AG04450 (cell line): ENCODE measurements around the gene NPAS1. TPM values are rescaled to one million over a fixed set of nuclear protein-coding genes. Genes with fewer than 3 reads are reported as not detected.
"Not testable (repeated sequence)": the region's sequence is repeated elsewhere in the genome, so short reads cannot be mapped to it uniquely, and the experiment has no call there.

Source experiments
- CTCF ChIA-PET: fragments of 300-600, 350-600 bp; formaldehyde crosslinking; extraction: SDS; loops from one replicate; lab custom pipeline; 2022; ENCODE audit warnings: antibody characterized with exemption, inconsistent platforms; lab: Charles Lee
- POLR2A ChIA-PET: fragments of 350-600 bp; formaldehyde crosslinking; extraction: SDS; loops from one replicate; lab custom pipeline; 2021; ENCODE audit warnings: antibody characterized with exemption, inconsistent platforms; lab: Yijun Ruan, JAX
- DNase-seq: peaks from one replicate; pipeline ENCODE4 v3.0.0-alpha.2; 2011; ENCODE audit warnings: low read depth, low spot score
- H3K27ac ChIP-seq: one replicate; pipeline ENCODE4 v1.5.1; 2012; ENCODE audit warnings: low read depth, low read length, control low read depth
- H3K27me3 ChIP-seq: one replicate; pipeline ENCODE4 v1.6.0; 2012; ENCODE audit warnings: low read length; ENCODE audit not compliant: control insufficient read depth, insufficient read depth
- H3K4me3 ChIP-seq: 2 replicates; pipeline ENCODE4 v1.5.1; 2011; ENCODE audit warnings: mild to moderate bottlenecking, low read depth, low read length, control low read depth
- H3K9me3 ChIP-seq: 2 replicates; pipeline ENCODE4 v1.5.1; 2012; ENCODE audit warnings: low read length; ENCODE audit not compliant: control insufficient read depth, insufficient read depth
- CTCF ChIP-seq: IDR thresholded peaks from 2 replicates; pipeline ENCODE4 v1.5.1; 2011; ENCODE audit warnings: low read depth, low read length, control low read depth, inconsistent platforms
- polyA plus RNA-seq: library from polyadenylated mRNA; depleted of rRNA; stranded (reverse); fragments of >200 nt; gene quantifications from 2 replicates; pipeline ENCODE4 v1.2.3, GENCODE V29; 2011

Gene NPAS1
- polyA plus RNA-seq, 1 experiment, result 0.30 TPM

GRCh38 chr19:47003611-47004465 is 15.8 kb upstream of the NPAS1 start:
- POLR2A ChIA-PET, result no interaction called here
- H3K4me3 ChIP-seq, result peak overlapping the region; percentile 32
- H3K27me3 ChIP-seq, result no peaks in the 10 kb centered on the region
- CTCF ChIA-PET, result interaction anchor here (0.6 to 3.2 kb wide), 5 partner anchors 9 to 100 kb away, joined by 3 to 14 read pairs (median 4); no protein-coding TSS in a partner anchor
- TF ChIP-seq CTCF, result no peak
- H3K9me3 ChIP-seq, result peaks cover 8% of the 10 kb centered on the region
- no peak for DNase-seq
- no peak overlapping the region for H3K27ac ChIP-seq

DNA sequence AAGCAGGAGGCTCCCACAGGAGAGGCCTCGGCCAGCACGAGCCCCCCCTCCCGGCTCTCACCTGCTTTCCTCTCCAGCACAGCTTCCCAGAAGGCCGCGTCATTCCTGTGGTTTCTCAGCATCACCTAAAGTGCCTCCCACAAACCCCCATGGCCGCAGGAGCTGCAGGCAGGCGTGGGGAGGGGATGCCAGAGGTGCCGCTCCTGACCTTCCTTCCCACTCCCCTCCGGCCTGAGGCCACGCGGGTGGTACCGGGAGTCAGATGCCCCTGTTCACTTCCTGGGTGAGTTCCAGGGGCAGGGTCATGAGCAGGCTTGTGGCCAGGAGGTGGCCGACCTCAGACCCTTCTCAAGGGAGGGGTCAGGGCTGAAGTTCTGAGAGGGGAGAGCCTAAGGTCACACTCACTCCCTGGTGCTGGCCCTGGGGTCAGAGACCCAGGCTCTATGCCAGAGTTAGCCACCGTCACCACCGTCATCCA is 14.4 kb upstream of the NPAS1 start:
- H3K9me3 ChIP-seq, result peaks cover 8% of the 10 kb centered on the region
- H3K4me3 ChIP-seq, result no peak overlapping the region
- DNase-seq, result no peak
- TF ChIP-seq CTCF, result no peak
- POLR2A ChIA-PET, result no interaction called here
- no peaks in the 10 kb centered on the region for H3K27me3 ChIP-seq
- CTCF ChIA-PET, result interaction anchor here (1.2 kb wide), 2 partner anchors 8 to 13 kb away, joined by 3 to 7 read pairs; no protein-coding TSS in a partner anchor
- H3K27ac ChIP-seq, result no peak overlapping the region

GRCh38 chr19:47005873-47006272 is 13.8 kb upstream of the NPAS1 start:
- POLR2A ChIA-PET, result no interaction called here
- Histone ChIP-seq H3K27me3 (no peaks in the 10 kb centered on the region), H3K4me3 (no peak overlapping the region), H3K9me3 (peaks cover 8% of the 10 kb centered on the region), H3K27ac (no peak overlapping the region)
- DNase-seq, result no peak
- no peak for TF ChIP-seq CTCF
- CTCF ChIA-PET, result no interaction called here

- peaks cover 8% of the 10 kb centered on the region for H3K9me3 ChIP-seq
- no peak overlapping the region for H3K27ac ChIP-seq
- ChIA-PET CTCF (no interaction called here), POLR2A (no interaction called here)
- no peaks in the 10 kb centered on the region for H3K27me3 ChIP-seq
- no peak for TF ChIP-seq CTCF
- no peak overlapping the region for H3K4me3 ChIP-seq
- no peak for DNase-seq
Measured at GRCh38 chr19:47006496-47006895, 13.1 kb upstream of the NPAS1 start.

GRCh38 chr19:47010549-47010948 is 9.1 kb upstream of the NPAS1 start:
- H3K27ac ChIP-seq, result not testable (repeated sequence)

More at GRCh38 chr19:47010549-47010948, 9.1 kb upstream of the NPAS1 start:
- H3K4me3 ChIP-seq, POLR2A ChIA-PET, DNase-seq, H3K27me3 ChIP-seq, H3K9me3 ChIP-seq: not testable (repeated sequence)
- CTCF ChIA-PET, result interaction anchor here (0.7 to 5.0 kb wide), 3 partner anchors 19 to 156 kb away, joined by 4 to 46 read pairs (median 32); no protein-coding TSS in a partner anchor
